IMR-90 (cell line): ENCODE measurements around the gene HELZ.

Experiments
- BHLHE40 ChIP-seq: fragments of 150-350 bp; IDR thresholded peaks from 2 replicates; pipeline ENCODE4 v1.6.1; 2016; ENCODE audit warnings: mild to moderate bottlenecking, low read depth, low read length
- CEBPB ChIP-seq: IDR thresholded peaks from 2 replicates; pipeline ENCODE4 v1.6.1; 2012; ENCODE audit warnings: low read depth, low read length, improper control_type of control experiment
- CTCF ChIP-seq: conservative IDR thresholded peaks from 2 replicates; pipeline ENCODE4 v1.5.1; 2012; ENCODE audit warnings: mild to moderate bottlenecking, low read depth, low read length, improper control_type of control experiment
- ELK1 ChIP-seq: fragments of 150-350 bp; IDR thresholded peaks from 2 replicates; pipeline ENCODE4 v1.6.1; 2016; ENCODE audit warnings: low read depth, mild to moderate bottlenecking, low read length, moderate library complexity, borderline replicate concordance
- MAFK ChIP-seq: IDR thresholded peaks from 2 replicates; pipeline ENCODE4 v1.6.1; 2012; ENCODE audit warnings: low read depth, low read length, improper control_type of control experiment
- MXI1 ChIP-seq: IDR thresholded peaks from 2 replicates; pipeline ENCODE4 v1.6.1; 2012; ENCODE audit warnings: low read depth, mild to moderate bottlenecking, low read length, moderate library complexity, borderline replicate concordance
- POLR2A ChIP-seq: IDR thresholded peaks from 2 replicates; pipeline ENCODE4 v1.6.1; 2012; ENCODE audit warnings: mild to moderate bottlenecking, low read depth, low read length
- RAD21 ChIP-seq: IDR thresholded peaks from 2 replicates; pipeline ENCODE4 v1.6.1; 2012; ENCODE audit warnings: low read length, improper control_type of control experiment
- RFX5 ChIP-seq: IDR thresholded peaks from 2 replicates; pipeline ENCODE4 v1.8.0; 2012; ENCODE audit warnings: low read depth, mild to moderate bottlenecking, low read length, moderate library complexity
- USF2 ChIP-seq: fragments of 150-350 bp; IDR thresholded peaks from 2 replicates; pipeline ENCODE4 v1.6.1; 2017; ENCODE audit warnings: mild to moderate bottlenecking, antibody characterized with exemption, low read length, low read depth

DNA sequence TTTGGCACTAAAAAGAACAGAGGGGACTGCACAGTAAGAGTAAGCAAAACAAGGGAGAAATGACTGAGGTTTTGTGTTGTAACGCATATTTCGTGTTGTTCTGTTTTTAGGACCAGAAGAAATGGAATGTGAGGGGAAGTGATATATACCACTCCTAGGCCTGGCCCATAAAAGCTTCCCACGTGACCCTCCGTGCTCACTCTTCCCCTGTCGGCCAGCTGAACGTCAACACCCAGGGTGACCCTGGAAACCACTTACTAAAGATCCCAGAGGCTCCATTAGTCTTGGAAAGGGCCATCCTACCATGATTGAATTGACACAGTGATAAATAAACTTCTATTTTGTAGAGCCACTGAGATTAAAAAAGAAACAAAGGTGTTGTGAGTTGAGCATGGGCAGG is 79.8 kb downstream of the HELZ start:
- TF ChIP-seq CTCF, result no peak
- TF ChIP-seq RFX5, result no peak
- TF ChIP-seq POLR2A, result no peak
- TF ChIP-seq ELK1, result no peak
- no peak for TF ChIP-seq RAD21
- TF ChIP-seq USF2, result no peak
- no peak for TF ChIP-seq MXI1
- TF ChIP-seq BHLHE40, result no peak
- no peak for TF ChIP-seq MAFK
- no peak for TF ChIP-seq CEBPB
